CD4-positive, alpha-beta T cell (primary cell): Measurements from ENCODE around the gene SKIC3. TPM values are rescaled to one million over a fixed set of nuclear protein-coding genes. Genes with fewer than 3 reads are reported as not detected.

Source experiments
- ATAC-seq: fragments of 200-7000 bp; cut with Tn5 transposase; one replicate; pipeline ENCODE4 v1.10.0; 2022; ENCODE audit warnings: mild to moderate bottlenecking; ENCODE audit not compliant: poor library complexity
- CTCF ChIA-PET: fragments of 350-600 bp; sonication (Branson Sonifier 250); formaldehyde crosslinking; loops from one replicate; lab custom pipeline; 2021; ENCODE audit warnings: antibody characterized with exemption, inconsistent platforms; lab: Charles Lee
- POLR2A ChIA-PET: fragments of 350-600 bp; sonication (Branson Sonifier 250); formaldehyde crosslinking; loops from one replicate; lab custom pipeline; 2021; ENCODE audit warnings: antibody characterized with exemption, inconsistent platforms; lab: Charles Lee
- DNase-seq, 14 experiments: peaks; one replicate each; pipeline ENCODE4 v3.0.0-alpha.2; 2013 to 2020; ENCODE audit warnings: mixed read lengths in 2 of 14
- H3K27ac ChIP-seq, 2 donors: one replicate each; pipeline versions ENCODE4 v1.5.1 to v1.7.0; 2013; ENCODE audit warnings: low read length in 2 of 2, low read depth in 1 of 2, mild to moderate bottlenecking in 1 of 2
- H3K27me3 ChIP-seq, 2 experiments: 1 replicate in 1 of 2; 2 replicates in 1 of 2; pipeline versions ENCODE4 v1.6.1 to v1.7.0; 2013; ENCODE audit warnings: low read length in 2 of 2, control low read depth in 1 of 2, mild to moderate bottlenecking in 1 of 2, moderate library complexity in 1 of 2; ENCODE audit not compliant: insufficient read depth in 2 of 2, control insufficient read depth in 1 of 2
- H3K36me3 ChIP-seq: one replicate; pipeline ENCODE4 v1.6.1; 2013; ENCODE audit warnings: low read length, control low read depth; ENCODE audit not compliant: insufficient read depth
- H3K4me1 ChIP-seq: one replicate; pipeline ENCODE4 v1.6.1; 2013; ENCODE audit warnings: low read length, control low read depth; ENCODE audit not compliant: insufficient read depth
- H3K4me3 ChIP-seq: one replicate; pipeline ENCODE4 v1.5.1; 2013; ENCODE audit warnings: mild to moderate bottlenecking, low read length, moderate library complexity
- H3K9me3 ChIP-seq, 2 experiments: 1 replicate in 1 of 2; 2 replicates in 1 of 2; pipeline versions ENCODE4 v1.6.1 to v1.7.0; 2013; ENCODE audit warnings: low read length in 2 of 2, mild to moderate bottlenecking in 2 of 2, control low read depth in 1 of 2, moderate library complexity in 1 of 2; ENCODE audit not compliant: control insufficient read depth in 1 of 2, insufficient read depth in 1 of 2
- H3K27ac Mint-ChIP-seq: one replicate; pipeline ENCODE4 v1.8.0; 2020; ENCODE audit warnings: mixed read lengths
- H3K27me3 Mint-ChIP-seq: one replicate; pipeline ENCODE4 v1.8.0; 2021; ENCODE audit warnings: mixed read lengths
- H3K36me3 Mint-ChIP-seq: one replicate; pipeline ENCODE4 v1.8.0; 2021; ENCODE audit warnings: low read depth, mixed read lengths
- H3K4me1 Mint-ChIP-seq: one replicate; pipeline ENCODE4 v1.8.0; 2021; ENCODE audit warnings: low read depth, mixed read lengths
- H3K4me3 Mint-ChIP-seq: one replicate; pipeline ENCODE4 v1.8.0; 2020; ENCODE audit warnings: mild to moderate bottlenecking, mixed read lengths
- H3K9me3 Mint-ChIP-seq: one replicate; pipeline ENCODE4 v1.8.0; 2020; ENCODE audit warnings: mixed read lengths
- CTCF ChIP-seq: fragments of 200-600 bp; IDR thresholded peaks from one replicate; pipeline ENCODE4 v1.8.0; 2022; ENCODE audit warnings: antibody characterized with exemption, mild to moderate bottlenecking
- intact Hi-C, 2 experiments: fragments of 100-400 bp; cut with DNase I in 1 of 2; cut with micrococcal nuclease in 1 of 2; formaldehyde crosslinking; loops; one replicate each; pipeline versions ENCODE4 v1.15.1 to v1.9.0; 2023 to 2025; cut with DNase I, micrococcal nuclease
- total RNA-seq, 174 experiments: library from RNA in 2 of 174; stranded (reverse) in 2 of 174; gene quantifications; one replicate each; pipeline ENCODE4 v1.2.3 and lab custom pipeline; 2021 to 2026

SKIC3 gene
- total RNA-seq, 2 experiments from 2014 or later = 63.8 to 65.2 TPM

- ChIA-PET CTCF (no interaction called here), POLR2A (no interaction called here)
- peaks cover 69% of the 10 kb centered on the region for H3K36me3 ChIP-seq
- Mint-ChIP-seq H3K27ac (no peak overlapping the region), H3K36me3 (peaks cover 93% of the 10 kb centered on the region), H3K4me1 (no peaks in the 10 kb centered on the region), H3K9me3 (no peaks in the 10 kb centered on the region), H3K27me3 (no peaks in the 10 kb centered on the region), H3K4me3 (no peak overlapping the region)
- H3K27me3 ChIP-seq = no peaks in the 10 kb centered on the region
- H3K4me1 ChIP-seq = no peaks in the 10 kb centered on the region
- intact Hi-C loops = no loop called here
- no peak overlapping the region for H3K4me3 ChIP-seq
- no peak overlapping the region for H3K27ac ChIP-seq
- ATAC-seq (no peak), DNase-seq (no peak)
- no peaks in the 10 kb centered on the region for H3K9me3 ChIP-seq
- TF ChIP-seq CTCF = no peak
These were observed 34.6 kb downstream of the SKIC3 start for GRCh38 chr5:95520206-95520605.

GRCh38 chr5:95519681-95520080 is 35.1 kb downstream of the SKIC3 start:
- Histone ChIP-seq H3K4me3 (no peak overlapping the region), H3K36me3 (peaks cover 72% of the 10 kb centered on the region), H3K27me3 (no peaks in the 10 kb centered on the region), H3K9me3 (no peaks in the 10 kb centered on the region), H3K4me1 (no peaks in the 10 kb centered on the region), H3K27ac (no peak overlapping the region)
- no peak for DNase-seq
- TF ChIP-seq CTCF = no peak
- Mint-ChIP-seq H3K9me3 (no peaks in the 10 kb centered on the region), H3K27me3 (no peaks in the 10 kb centered on the region), H3K36me3 (peaks cover 93% of the 10 kb centered on the region), H3K4me3 (no peak overlapping the region), H3K4me1 (no peaks in the 10 kb centered on the region), H3K27ac (no peak overlapping the region)
- POLR2A ChIA-PET = no interaction called here
- no peak for ATAC-seq
- intact Hi-C loops = no loop called here
- CTCF ChIA-PET = no interaction called here

- ChIA-PET POLR2A (no interaction called here), CTCF (no interaction called here)
- Histone ChIP-seq H3K27ac (no peak overlapping the region), H3K36me3 (peaks cover 73% of the 10 kb centered on the region), H3K4me3 (no peak overlapping the region), H3K27me3 (no peaks in the 10 kb centered on the region), H3K4me1 (no peaks in the 10 kb centered on the region), H3K9me3 (no peaks in the 10 kb centered on the region)
- Mint-ChIP-seq H3K27ac (no peak overlapping the region), H3K9me3 (no peaks in the 10 kb centered on the region), H3K4me1 (no peaks in the 10 kb centered on the region), H3K4me3 (no peak overlapping the region), H3K36me3 (peaks cover 93% of the 10 kb centered on the region), H3K27me3 (no peaks in the 10 kb centered on the region)
- DNase-seq = no peak
- TF ChIP-seq CTCF = no peak
- no peak for ATAC-seq
- intact Hi-C loops = no loop called here
These were observed 35.6 kb downstream of the SKIC3 start for GRCh38 chr5:95519151-95519550.
